NCI-H187 (cell line): ENCODE data around the gene PIK3R1.

Experiments
- DNase-seq, 2 experiments: peaks; one replicate each; lab custom pipeline; 2025; lab: John Stamatoyannopoulos, UW

Gene PIK3R1

GRCh38 chr5:68298479-68298878 lies 82.9 kb downstream of the PIK3R1 start:
- no peak for DNase-seq

GRCh38 chr5:68299105-68299504 lies 83.5 kb downstream of the PIK3R1 start:
- no peak for DNase-seq

GRCh38 chr5:68299575-68299974 lies 84.0 kb downstream of the PIK3R1 start:
- DNase-seq, result no peak

DNA sequence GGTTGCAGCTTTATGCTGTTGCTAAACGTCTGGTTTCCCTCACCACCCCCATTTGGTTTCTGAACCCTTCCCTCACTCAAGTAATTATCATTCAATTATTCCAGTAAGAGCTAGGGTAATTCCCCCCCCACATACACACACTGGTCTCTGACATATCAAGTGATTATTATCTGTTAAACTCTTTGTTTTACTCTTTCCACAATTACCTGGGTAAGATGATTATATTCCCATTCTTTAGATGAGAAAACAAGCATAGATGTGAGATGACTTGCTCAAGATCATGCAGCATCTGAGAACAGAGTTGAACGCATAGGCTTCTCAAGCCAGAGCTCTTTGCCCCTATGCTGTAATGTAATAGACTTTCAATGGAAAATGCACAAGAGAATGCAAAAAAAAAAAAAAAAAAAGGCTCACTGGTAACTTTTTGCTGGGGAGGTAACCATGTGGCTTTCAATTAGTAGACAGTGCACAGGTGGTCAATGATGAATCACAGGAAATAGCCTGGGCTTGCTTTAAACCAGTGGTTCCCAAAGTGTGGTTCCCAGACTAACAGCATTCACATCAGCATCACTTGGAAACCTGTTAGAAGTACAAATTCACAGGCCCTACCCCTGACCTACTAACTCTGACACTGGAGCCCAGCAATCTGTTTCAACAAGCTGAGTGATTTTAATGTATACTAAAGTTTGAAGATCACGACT lies 87.6 kb downstream of the PIK3R1 start:
- DNase-seq, result no peak

DNA sequence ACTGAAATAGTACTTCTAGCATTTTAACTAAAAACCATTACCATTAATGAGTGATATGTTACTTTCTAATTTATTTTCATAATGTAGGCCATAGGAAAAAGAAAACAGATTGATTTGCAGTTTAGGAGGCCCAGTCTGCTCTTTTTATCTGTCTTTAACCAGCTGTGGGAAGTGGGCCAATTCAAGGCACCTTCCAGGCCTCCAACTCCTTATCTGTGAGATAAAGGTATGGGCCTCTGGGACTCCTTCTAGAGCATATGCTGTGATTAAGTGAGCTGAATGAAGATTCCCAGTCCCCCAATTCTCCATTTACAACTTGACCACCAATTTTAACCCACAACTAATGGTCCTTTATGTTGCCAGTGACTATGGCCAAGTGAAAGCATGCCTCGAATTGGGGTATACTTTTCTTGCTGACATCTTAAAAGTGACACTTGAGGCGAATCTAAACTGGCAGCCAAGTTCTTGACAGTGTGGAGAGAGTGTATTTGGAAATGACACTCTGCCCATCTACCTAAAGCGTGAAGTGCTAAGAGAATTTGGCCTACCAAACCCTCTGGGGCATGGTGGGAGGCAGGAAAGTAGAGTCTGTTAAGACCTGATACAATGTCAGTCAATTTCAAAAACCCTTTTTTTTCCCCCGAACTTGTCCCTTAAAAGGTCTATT lies 88.3 kb downstream of the PIK3R1 start:
- no peak for DNase-seq

DNA sequence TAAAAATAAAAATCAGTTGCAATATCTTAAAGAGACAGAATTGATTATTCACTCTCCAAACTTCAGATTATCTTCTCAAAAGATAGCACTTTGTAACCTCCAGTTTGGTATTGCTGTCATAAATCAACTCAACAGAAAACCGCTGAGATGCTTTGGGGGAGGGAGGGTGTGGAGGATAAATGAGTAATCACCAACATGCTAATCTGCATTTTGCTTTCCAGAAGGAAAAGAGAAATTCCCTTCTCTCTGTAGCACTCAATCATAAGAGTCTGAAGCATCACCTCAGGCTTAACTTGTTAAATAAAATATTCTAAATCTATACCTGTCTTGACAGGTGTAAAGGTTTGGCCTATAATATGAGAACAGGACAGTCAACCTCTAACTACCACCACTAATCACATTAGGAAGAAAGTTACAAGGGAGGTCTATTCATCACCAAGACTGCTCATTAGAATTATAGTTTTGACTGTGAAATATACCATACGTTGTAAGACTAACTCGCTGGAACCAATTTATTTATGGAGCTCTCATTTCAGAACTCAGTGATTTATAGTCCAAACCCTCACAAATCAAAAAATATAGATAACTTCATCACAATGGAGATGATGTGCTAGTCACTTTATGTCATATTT lies 89.0 kb downstream of the PIK3R1 start:
- DNase-seq, result no peak

- DNase-seq, result no peak
Observed at GRCh38 chr5:68305223-68305870, 89.8 kb downstream of the PIK3R1 start.

GRCh38 chr5:68306361-68307014 lies 90.9 kb downstream of the PIK3R1 start:
- no peak for DNase-seq

DNA sequence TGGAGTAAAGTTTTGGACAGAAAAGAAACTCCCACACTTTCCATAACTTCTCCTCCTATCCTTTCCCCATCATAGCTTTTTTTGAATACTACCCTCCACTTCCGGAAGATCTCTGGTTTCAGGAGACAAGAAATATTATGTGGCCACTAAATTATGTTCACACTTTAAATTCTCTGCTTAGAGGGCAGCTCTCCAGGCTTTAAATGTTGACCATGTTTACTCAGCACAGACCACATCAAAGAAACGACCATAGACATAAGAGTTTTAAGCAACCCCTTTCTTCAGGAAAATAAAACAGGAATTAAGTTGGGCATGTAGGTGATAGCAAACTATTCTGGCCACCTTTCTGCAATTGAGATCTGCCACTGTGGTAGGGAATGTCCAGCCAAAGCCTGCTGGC lies 97.8 kb downstream of the PIK3R1 start:
- no peak for DNase-seq

GRCh38 chr5:68314465-68314864 lies 98.9 kb downstream of the PIK3R1 start:
- DNase-seq, result no peak

DNA sequence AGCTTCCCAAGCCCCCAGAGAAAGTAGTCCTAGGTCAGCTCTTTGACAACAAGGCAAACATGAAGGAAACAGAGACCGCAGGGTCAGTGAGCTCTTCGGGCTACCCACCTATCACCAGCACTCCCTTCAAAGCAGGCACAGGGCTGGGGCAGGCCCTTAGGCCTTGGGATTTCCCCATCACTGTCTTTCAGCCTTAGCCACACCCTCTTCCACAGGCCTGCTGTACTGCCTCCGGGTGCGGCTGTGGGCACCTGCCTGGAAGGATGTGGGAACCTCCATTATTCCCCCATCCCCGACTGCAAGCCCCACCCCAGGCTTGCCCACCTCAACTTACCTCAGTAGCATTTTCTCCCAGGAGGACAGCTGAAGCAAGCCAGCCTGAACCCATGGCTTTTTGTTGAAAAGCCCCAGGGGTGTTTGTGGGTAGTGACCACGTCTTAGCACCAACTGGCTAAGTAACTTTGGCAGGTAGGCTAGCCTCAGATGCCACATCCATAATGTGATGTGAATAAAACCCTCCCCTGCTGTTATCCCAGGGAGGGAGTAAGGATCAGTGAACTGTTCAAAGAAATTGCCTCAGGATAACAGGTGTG lies 100.2 kb downstream of the PIK3R1 start:
- no peak for DNase-seq

DNA sequence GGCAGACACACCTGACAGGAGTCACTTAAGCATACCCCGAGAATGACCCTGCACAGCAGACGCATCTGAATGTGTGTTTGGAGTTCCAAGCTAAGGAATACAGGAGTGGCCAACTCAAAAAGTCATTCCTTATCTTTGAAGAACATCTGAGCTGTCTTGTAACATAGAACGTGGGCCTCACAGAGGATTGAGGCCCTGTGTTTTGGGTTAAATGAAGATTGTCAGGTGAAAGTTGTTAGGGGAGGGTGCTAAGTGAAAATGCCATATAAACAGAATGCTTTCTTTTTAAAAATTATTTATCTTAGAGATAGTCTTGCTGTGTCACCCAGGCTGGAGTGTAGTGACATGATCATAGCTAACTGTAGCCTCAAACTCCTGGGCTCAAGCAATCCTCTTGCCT lies 100.9 kb downstream of the PIK3R1 start:
- DNase-seq, result no peak

DNA sequence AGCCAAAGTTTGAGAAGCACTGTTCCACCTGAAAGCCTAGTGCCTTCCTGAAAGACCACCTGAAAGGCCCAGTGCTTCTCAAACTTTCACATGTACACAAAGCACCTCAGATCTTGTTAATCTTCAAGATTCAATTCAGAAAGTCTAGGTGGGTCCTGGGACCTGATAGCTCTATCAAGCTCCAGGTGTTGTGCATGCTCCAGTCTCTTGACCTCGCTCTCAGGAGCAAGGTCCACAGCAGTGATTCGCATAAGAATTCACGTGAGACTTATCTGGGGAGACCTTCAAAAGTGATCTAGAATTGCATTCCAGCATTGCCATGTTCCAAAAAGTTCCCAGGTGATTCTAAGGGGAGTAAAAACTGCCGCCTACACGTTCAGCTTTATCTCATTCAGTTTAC lies 102.1 kb downstream of the PIK3R1 start:
- no peak for DNase-seq

DNA sequence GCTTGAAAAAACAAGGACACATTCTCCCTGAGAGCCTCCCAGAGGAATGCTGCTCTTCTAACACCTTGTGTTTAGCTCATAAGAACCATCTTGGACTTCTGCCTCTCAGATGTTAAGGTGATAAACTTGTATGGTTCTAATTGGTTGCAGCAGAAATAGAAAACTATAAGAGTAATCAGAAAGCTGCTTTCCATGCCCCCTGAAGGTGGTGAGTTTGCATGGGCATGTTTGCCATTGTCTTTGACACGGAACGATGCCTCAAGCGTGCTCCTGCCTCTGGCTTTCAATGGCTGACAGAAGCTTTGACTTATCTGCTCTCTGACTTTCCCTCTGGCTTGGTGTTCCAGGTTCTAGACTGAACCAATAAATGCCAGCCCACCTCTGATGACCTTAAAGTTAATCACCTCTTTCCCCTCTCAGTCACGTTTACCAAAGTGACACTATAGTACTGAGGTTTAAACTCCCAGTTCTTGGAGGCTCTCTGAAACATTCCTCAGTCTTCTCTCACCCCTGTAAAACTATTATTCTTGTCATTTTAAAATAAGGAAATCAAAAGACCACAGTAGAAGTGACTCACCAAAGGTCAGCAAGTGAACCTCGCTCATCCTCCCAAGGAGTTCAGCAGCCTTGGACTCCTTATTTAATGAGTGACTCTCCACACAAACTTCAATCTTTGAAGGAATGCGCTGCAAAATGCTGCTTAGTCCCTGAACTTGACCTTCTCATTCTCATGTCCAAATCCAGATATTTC lies 103.6 kb downstream of the PIK3R1 start:
- DNase-seq, result no peak

DNA sequence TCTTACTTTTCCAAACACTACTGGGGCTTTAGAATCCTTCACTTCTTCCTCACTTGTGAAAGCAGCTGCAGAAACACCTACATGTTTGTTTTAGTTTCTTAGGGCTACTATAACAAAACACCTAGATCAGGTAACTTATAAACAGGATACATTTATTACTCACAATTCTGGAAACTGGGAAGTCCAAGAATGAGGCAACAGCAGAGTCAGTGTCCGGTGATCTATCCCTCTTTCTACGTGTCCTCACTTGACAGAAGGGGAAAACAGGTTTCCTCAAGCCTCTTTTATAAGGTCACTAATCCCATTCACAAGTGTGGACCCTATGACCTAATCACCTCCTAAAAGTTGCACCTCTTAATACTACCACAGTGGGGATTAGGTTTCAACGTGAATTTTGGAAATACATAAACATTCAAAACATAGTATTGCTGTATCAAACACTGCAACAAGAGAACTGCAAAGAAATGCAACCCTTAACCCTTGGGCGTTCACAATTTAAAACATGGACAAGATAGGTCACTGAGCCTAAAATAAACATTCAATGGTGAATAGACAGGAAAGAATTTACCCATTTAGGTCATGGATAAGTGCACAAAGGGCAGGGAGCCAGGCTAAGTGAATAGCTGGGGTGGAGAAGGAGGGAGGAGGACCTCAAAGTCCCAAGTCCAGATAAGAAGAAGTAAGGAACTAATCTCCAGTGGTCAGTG lies 104.3 kb downstream of the PIK3R1 start:
- DNase-seq, result no peak

DNA sequence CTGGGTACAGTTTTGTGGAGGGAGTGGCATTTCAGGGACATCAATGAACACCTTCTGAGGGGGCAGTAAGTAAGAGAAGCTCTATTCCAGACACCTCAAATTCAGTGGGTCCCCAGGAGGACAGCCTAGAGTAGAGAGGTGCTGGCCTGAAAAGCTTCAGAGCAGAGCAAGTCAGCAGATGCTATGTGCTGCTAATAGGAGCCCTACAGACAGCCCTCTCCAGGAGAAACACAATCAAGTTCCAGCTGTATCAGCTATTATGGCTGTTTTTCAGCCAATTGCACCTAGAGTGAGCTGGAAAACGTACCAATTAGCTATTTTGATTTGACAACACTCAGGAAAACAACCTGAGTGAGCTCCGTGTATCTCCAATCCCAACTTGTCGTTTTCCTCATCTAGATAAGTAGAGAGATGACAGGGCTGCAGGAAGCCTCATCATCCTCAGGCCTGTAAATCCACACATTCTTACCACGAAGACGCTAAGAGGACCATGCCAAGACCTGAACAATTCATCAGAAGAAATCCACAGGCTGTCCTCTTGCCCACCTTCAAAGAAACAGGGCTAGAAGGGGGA lies 104.9 kb downstream of the PIK3R1 start:
- DNase-seq, result no peak

DNA sequence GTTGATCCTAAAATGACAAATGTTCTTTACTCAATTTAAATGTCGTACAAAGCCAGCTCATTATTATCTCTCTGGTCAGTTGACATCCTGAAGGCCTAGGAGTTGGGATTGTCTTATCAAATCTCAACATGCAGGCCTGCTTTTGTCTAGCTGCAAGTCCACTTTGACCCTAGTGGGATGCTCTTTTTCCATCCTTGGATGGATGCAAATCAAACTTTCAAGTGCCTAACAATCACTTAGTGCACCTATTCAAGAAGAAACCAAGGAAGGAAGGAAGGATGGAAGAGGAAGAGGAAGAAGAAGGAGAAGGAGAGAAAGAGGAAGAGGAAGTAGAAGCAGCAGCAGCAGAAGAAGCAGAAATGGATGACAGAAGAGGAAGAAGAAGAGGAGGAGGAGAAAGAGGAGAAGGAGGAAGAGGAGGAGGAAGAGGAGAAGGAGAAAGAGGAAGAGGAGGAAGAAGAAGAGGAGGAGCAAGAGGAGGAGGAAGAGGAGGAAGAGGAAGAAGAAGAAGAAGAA lies 109.6 kb downstream of the PIK3R1 start:
- DNase-seq, result no peak

DNA sequence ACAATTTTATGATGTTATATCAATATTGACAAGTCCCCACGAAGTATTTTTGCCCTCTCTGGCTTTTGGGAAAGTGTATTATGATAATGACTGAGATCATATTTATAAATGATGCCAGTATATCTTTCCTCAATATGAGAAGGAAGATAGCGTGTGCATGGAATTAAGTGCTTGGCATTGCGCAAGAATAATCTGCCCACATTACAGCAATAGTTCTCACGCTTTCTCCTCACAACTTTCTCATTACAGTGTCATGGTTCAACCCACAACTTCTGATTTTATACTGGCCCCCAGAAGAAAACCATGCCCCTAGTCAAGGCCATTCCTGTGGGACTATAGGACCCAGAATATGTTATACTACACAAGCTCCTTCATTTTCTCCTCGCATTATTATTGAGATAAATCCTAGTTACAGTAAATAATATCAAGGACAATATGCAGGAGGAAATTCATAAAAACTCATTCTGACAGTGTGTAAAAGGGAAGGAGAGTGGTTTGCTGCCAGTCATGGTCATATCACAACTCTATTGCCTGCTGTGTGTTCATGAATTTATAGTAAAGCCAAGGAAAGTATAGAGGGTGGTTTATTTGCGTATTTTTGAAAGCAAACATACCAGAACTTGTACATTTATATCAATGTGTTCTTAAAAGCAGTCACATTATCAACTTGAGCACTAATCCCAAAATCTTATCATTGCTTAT lies 114.1 kb downstream of the PIK3R1 start:
- DNase-seq, result no peak

- no peak for DNase-seq
Observed at GRCh38 chr5:68330574-68330973, 115.0 kb downstream of the PIK3R1 start.
